ENCODE data around the gene VILL.

DNA sequence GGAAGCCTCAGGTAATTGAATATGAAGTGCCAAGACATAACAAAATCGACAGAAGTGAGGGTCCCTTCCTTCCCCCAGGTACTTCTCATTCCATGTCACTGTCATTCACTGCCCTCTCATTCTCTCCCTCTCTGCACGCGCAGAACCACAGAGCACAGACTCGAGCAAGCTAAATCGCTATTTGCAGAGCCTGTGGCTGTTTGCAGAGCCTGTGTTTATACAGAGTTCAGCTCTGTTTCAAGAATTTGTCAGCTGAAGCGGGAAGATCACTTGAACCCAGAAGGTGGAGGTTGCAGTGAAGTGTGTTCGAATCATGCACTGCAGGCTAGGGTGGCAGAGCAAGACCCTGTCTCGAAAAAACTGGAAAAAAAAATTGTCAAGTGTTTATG lies 2.5 kb downstream of the VILL start:
- TF ChIP-seq GATA2 (IDR thresholded peaks at IDR 0.05; ENCODE audit: low read depth, low read length) (no peak), GATA3 (IDR thresholded peaks at IDR 0.05; ENCODE audit: low read depth, low read length) (no peak)

Data from SH-SY5Y (cell line).